Neuron (in vitro differentiated cells): ENCODE measurements around the gene SHISA6.

Source experiments
- H2AFZ ChIP-seq: one replicate; pipeline ENCODE4 v1.6.1; 2013; ENCODE audit warnings: low read depth, mild to moderate bottlenecking, inconsistent platforms, low read length, moderate library complexity
- H3K27me3 ChIP-seq: one replicate; pipeline ENCODE4 v1.6.1; 2013; ENCODE audit warnings: low read length; ENCODE audit not compliant: insufficient read depth
- H3K36me3 ChIP-seq: one replicate; pipeline ENCODE4 v1.6.1; 2013; ENCODE audit warnings: low read length; ENCODE audit not compliant: insufficient read depth
- H3K4me1 ChIP-seq: one replicate; pipeline ENCODE4 v1.6.1; 2013; ENCODE audit warnings: low read length; ENCODE audit not compliant: insufficient read depth
- H3K4me3 ChIP-seq: 2 replicates; pipeline ENCODE4 v1.5.1; 2013; ENCODE audit warnings: mild to moderate bottlenecking, low read length, moderate library complexity
- H3K9me3 ChIP-seq: one replicate; pipeline ENCODE4 v1.6.1; 2013; ENCODE audit warnings: low read length

Gene SHISA6

GRCh38 chr17:11242411-11242810, 1.4 kb downstream of the SHISA6 start:
- no peak overlapping the region for H3K4me3 ChIP-seq
- H3K4me1 ChIP-seq: no peaks in the 10 kb centered on the region
- H3K36me3 ChIP-seq: no peaks in the 10 kb centered on the region
- peaks cover 59% of the 10 kb centered on the region for H3K27me3 ChIP-seq
- no peak overlapping the region for H2AFZ ChIP-seq
- no peaks in the 10 kb centered on the region for H3K9me3 ChIP-seq

- Histone ChIP-seq H3K4me3 (no peak overlapping the region), H2AFZ (no peak overlapping the region), H3K27me3 (peaks cover 43% of the 10 kb centered on the region), H3K4me1 (no peaks in the 10 kb centered on the region), H3K36me3 (no peaks in the 10 kb centered on the region), H3K9me3 (no peaks in the 10 kb centered on the region)
Measured at GRCh38 chr17:11244776-11245175, 3.8 kb downstream of the SHISA6 start.

DNA sequence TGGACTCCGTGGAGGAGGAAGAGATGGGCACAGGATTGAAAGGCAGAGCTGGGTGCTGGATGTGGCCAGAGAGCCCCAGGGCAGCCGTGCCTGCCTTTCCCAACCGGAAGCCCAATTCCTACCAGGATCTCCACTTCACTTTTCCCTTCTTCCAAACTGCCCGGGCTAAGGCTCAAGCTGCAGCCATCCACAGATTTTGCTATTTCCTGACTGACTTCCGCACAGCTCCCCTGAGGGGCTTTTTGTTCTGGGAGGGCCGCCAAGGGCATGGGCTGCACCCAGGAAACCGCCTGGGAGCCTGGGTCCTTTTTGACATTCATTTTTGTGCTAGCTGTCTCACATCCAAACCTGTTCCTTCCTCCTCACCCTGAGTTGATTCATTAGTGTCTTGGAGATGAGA, 4.2 kb downstream of the SHISA6 start:
- Histone ChIP-seq H3K9me3 (no peaks in the 10 kb centered on the region), H3K36me3 (no peaks in the 10 kb centered on the region), H3K27me3 (peaks cover 39% of the 10 kb centered on the region), H3K4me1 (no peaks in the 10 kb centered on the region), H2AFZ (no peak overlapping the region), H3K4me3 (no peak overlapping the region)

- Histone ChIP-seq H3K4me3 (no peak overlapping the region), H3K9me3 (no peaks in the 10 kb centered on the region), H3K36me3 (no peaks in the 10 kb centered on the region), H3K4me1 (no peaks in the 10 kb centered on the region), H2AFZ (no peak overlapping the region), H3K27me3 (peaks cover 38% of the 10 kb centered on the region)
Measured at GRCh38 chr17:11245791-11246190, 4.8 kb downstream of the SHISA6 start.

- Histone ChIP-seq H3K4me1 (no peaks in the 10 kb centered on the region), H3K27me3 (peaks cover 1% of the 10 kb centered on the region), H3K9me3 (no peaks in the 10 kb centered on the region), H3K36me3 (no peaks in the 10 kb centered on the region), H2AFZ (no peak overlapping the region), H3K4me3 (no peak overlapping the region)
Measured at GRCh38 chr17:11250161-11250560, 9.1 kb downstream of the SHISA6 start.

DNA sequence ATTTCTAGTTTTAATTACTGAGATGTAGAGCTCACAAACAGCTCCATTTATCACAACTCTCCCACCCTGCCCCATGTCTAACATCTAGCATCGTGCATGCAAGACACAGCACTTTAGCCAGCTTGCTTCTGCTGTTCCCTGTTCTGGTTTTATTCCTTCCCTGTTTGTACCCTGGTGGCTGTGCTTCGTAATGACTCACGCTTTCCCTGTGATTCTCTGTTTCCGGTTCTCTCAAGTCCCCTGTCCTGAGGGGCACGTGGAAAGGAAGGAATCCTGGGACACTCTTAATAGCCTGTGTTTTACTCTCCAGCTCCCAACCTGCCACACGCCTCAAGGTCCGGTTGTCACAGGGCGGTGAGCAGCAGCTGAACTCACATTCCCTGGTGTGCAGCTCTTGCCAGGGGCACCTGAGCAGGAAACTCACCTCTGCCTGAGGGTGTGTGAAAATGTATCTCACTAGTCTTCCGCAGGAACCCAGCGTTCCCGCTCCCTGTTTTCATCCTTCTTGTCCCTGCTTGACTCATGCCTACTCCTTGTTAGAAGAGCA, 10.6 kb downstream of the SHISA6 start:
- H3K36me3 ChIP-seq: no peaks in the 10 kb centered on the region
- no peak overlapping the region for H3K4me3 ChIP-seq
- H3K4me1 ChIP-seq: no peaks in the 10 kb centered on the region
- no peaks in the 10 kb centered on the region for H3K9me3 ChIP-seq
- H3K27me3 ChIP-seq: no peaks in the 10 kb centered on the region
- no peak overlapping the region for H2AFZ ChIP-seq

DNA sequence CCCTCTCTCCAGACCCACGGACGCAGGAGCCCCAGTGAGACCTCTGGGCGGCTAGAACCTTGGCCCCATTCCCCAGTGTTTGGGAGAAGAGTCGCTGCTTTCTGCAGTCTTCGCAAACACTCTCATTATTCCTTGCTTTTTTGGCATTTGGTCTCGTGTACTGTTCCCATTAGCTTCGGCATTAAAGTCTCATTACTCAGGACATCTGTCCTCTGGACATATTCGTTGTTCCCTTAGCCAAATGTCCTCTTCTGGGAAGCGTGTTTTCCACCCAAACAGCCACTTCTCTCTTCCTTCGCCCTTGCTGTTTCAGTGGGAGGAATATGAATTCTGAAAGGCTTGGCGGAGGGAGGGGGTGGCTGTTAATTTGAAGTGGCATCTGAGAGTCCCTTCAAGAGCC, 11.1 kb downstream of the SHISA6 start:
- H3K36me3 ChIP-seq: no peaks in the 10 kb centered on the region
- H3K27me3 ChIP-seq: no peaks in the 10 kb centered on the region
- H3K4me1 ChIP-seq: no peaks in the 10 kb centered on the region
- no peaks in the 10 kb centered on the region for H3K9me3 ChIP-seq
- H3K4me3 ChIP-seq: no peak overlapping the region
- H2AFZ ChIP-seq: no peak overlapping the region

GRCh38 chr17:11256877-11257276, 15.9 kb downstream of the SHISA6 start:
- Histone ChIP-seq H3K4me1 (no peaks in the 10 kb centered on the region), H3K9me3 (no peaks in the 10 kb centered on the region), H3K36me3 (no peaks in the 10 kb centered on the region)

DNA sequence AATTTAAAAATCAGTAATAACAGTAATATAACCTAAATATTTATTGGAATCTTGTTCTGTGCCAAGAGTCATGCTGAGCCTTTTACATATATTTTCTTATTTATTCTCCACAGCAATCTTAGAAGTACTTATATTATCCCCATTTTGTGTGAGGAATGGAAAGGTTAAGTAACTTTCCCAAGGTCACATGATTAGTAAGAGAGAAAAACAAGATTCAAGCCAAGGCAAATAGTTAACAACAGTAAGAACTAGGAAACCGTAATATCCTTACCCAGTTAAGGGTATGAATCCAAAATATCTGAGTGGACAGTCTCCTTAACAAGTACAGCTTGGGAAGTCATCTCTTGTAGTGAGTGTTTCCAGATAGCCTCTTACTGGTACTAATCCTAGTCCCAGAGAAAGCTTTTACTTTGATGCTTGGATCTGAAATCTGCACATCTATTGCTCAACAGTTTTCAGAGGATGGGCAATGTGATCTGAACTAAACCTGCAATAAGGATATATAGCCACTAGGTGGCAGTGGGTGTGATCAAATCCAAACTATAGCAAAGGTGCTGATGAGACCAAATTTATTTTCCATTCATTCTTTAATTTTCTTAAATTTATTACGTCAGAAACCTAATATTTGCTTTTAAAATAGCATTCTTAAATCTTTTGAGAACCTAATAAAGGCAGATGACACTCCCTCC, 23.3 kb downstream of the SHISA6 start:
- no peaks in the 10 kb centered on the region for H3K27me3 ChIP-seq

More at GRCh38 chr17:11256877-11257276, 15.9 kb downstream of the SHISA6 start:
- no peak overlapping the region for H2AFZ ChIP-seq
- H3K27me3 ChIP-seq: no peaks in the 10 kb centered on the region
- no peak overlapping the region for H3K4me3 ChIP-seq

DNA sequence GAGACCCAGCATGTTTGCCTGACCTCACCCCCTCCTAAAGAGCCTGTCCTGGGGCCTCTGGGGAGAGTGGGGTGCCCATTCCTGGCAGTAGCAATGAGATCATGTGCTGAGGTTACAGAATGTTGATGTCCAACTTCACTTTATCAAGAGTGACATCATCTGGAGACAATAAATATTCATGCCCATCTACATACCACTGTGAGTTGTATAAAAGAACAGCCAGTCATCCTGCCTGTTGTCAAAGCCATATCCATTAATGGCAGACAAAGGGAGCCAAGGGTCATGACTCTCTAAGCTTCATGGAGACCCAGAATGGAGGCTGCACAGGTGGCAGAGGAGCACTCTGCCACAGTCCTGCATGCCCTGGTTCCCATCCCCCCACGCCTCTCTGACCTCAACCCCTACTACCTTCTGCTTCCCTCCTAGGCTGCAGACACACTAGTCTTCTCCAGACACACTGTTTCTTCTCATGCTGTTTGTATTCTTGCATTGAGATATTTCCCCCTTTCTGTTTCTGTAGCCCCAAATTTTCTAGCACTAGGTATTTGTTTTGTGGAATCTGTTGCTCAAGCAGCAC, 27.1 kb downstream of the SHISA6 start:
- H3K4me1 ChIP-seq: no peaks in the 10 kb centered on the region
- no peak overlapping the region for H2AFZ ChIP-seq
- H3K9me3 ChIP-seq: peaks cover 2% of the 10 kb centered on the region
- no peak overlapping the region for H3K4me3 ChIP-seq
- no peaks in the 10 kb centered on the region for H3K27me3 ChIP-seq
- no peaks in the 10 kb centered on the region for H3K36me3 ChIP-seq

More for the DNA sequence above, 23.3 kb downstream of the SHISA6 start:
- Histone ChIP-seq H3K4me3 (no peak overlapping the region), H3K9me3 (peaks cover 2% of the 10 kb centered on the region), H2AFZ (no peak overlapping the region), H3K4me1 (no peaks in the 10 kb centered on the region), H3K36me3 (no peaks in the 10 kb centered on the region)

DNA sequence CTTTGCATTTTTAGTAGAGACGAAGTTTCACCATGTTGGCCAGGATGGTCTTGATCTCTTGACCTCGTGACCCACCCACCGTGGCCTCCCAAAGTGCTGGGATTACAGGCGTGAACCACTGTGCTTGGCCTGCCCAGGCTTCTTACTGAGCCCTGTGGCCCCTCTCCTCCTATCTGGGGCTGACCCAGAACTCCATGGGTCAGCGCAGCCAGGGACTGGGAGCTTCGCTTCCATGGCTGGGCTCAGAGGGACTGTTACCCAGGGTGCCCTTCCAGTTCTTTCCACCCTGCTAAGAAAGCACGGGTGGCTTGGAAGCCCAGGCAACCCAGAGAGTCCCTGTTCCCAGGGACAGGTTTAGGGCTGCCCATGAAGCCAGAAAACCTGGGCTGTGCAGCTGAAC, 28.2 kb downstream of the SHISA6 start:
- Histone ChIP-seq H2AFZ (no peak overlapping the region), H3K27me3 (no peaks in the 10 kb centered on the region), H3K4me1 (no peaks in the 10 kb centered on the region), H3K9me3 (peaks cover 2% of the 10 kb centered on the region), H3K4me3 (no peak overlapping the region), H3K36me3 (no peaks in the 10 kb centered on the region)

GRCh38 chr17:11272191-11272590, 31.2 kb downstream of the SHISA6 start:
- Histone ChIP-seq H3K4me1 (no peaks in the 10 kb centered on the region), H3K27me3 (no peaks in the 10 kb centered on the region)

GRCh38 chr17:11273596-11273995, 32.6 kb downstream of the SHISA6 start:
- Histone ChIP-seq H3K4me1 (no peaks in the 10 kb centered on the region), H3K4me3 (no peak overlapping the region), H2AFZ (no peak overlapping the region), H3K27me3 (no peaks in the 10 kb centered on the region), H3K36me3 (no peaks in the 10 kb centered on the region), H3K9me3 (no peaks in the 10 kb centered on the region)

More at GRCh38 chr17:11272191-11272590, 31.2 kb downstream of the SHISA6 start:
- H3K9me3 ChIP-seq: no peaks in the 10 kb centered on the region
- no peak overlapping the region for H2AFZ ChIP-seq
- no peak overlapping the region for H3K4me3 ChIP-seq
- H3K36me3 ChIP-seq: no peaks in the 10 kb centered on the region
